SK-N-SH (cell line): ENCODE data around the gene CASS4. TPM values are rescaled to one million over a fixed set of nuclear protein-coding genes. Genes with fewer than 3 reads are reported as not detected.

Source experiments
- CTCF ChIA-PET: fragments of 300-600, 350-600 bp; formaldehyde crosslinking; extraction: SDS; loops from one replicate; lab custom pipeline; 2021; lab: Yijun Ruan, JAX
- POLR2A ChIA-PET: fragments of 350-600 bp; sonication (Branson Sonifier 250); formaldehyde crosslinking; extraction: SDS; loops from one replicate; lab custom pipeline; 2020; ENCODE audit warnings: antibody characterized with exemption, inconsistent platforms; lab: Yijun Ruan, JAX
- DNase-seq: peaks from one replicate; pipeline ENCODE4 v3.0.0; 2012
- H2AFZ ChIP-seq: fragments of 200-600 bp; sonication (generic); 2 replicates; pipeline ENCODE4 v1.8.1; 2016; ENCODE audit warnings: antibody characterized with exemption, mild to moderate bottlenecking, low read depth
- H3F3A ChIP-seq: fragments of 200-600 bp; sonication (generic); replicated peaks from 2 replicates; pipeline ENCODE3; 2016; ENCODE audit warnings: antibody characterized with exemption, mild to moderate bottlenecking; ENCODE audit not compliant: insufficient read depth
- H3K27ac ChIP-seq, 2 experiments: fragments of 200-500 bp in 1 of 2; fragments of 200-600 bp in 1 of 2; sonication (Bioruptor generic) in 1 of 2; sonication (generic), shearing (Covaris generic) in 1 of 2; 2 replicates each; pipeline versions ENCODE4 v1.5.1 to v1.6.1; 2014 to 2016; ENCODE audit warnings: low read depth in 2 of 2, inconsistent platforms in 1 of 2, low read length in 1 of 2, mild to moderate bottlenecking in 1 of 2, mixed read lengths in 1 of 2
- H3K27me3 ChIP-seq: fragments of 200-600 bp; sonication (generic), shearing (Covaris generic); 2 replicates; pipeline ENCODE4 v1.6.1; 2016; ENCODE audit warnings: mixed run types; ENCODE audit not compliant: insufficient read depth
- H3K36me3 ChIP-seq, 2 experiments: fragments of 200-500 bp in 1 of 2; fragments of 200-600 bp in 1 of 2; sonication (Bioruptor generic) in 1 of 2; sonication (generic) in 1 of 2; replicated peaks in 1 of 2; 2 replicates each; pipeline versions ENCODE3 to v1.5.1; 2014 to 2016; ENCODE audit warnings: low read length in 1 of 2, mild to moderate bottlenecking in 1 of 2; ENCODE audit not compliant: insufficient read depth in 2 of 2, control insufficient read depth in 1 of 2
- H3K4me1 ChIP-seq, 2 experiments: fragments of 200-500 bp in 1 of 2; fragments of 200-600 bp in 1 of 2; sonication (Bioruptor generic) in 1 of 2; sonication (generic), shearing (Covaris generic) in 1 of 2; 2 replicates each; pipeline versions ENCODE4 v1.5.1 to v1.6.1; 2014 to 2016; ENCODE audit warnings: low read depth in 1 of 2, low read length in 1 of 2, mixed run types in 1 of 2; ENCODE audit not compliant: insufficient read depth in 2 of 2, control insufficient read depth in 1 of 2
- H3K4me2 ChIP-seq: fragments of 200-600 bp; sonication (generic), shearing (Covaris generic); 2 replicates; pipeline ENCODE4 v1.6.1; 2017; ENCODE audit warnings: mixed run types
- H3K4me3 ChIP-seq, 2 experiments: fragments of 200-500 bp in 1 of 2; fragments of 200-600 bp in 1 of 2; sonication (Bioruptor generic) in 1 of 2; sonication (generic), shearing (Covaris generic) in 1 of 2; 2 replicates each; pipeline versions ENCODE4 v1.5.1 to v1.8.1; 2014 to 2016; ENCODE audit warnings: low read depth in 2 of 2, inconsistent platforms in 1 of 2, low read length in 1 of 2, mild to moderate bottlenecking in 1 of 2, mixed read lengths in 1 of 2, moderate library complexity in 1 of 2
- H3K79me2 ChIP-seq: fragments of 200-600 bp; sonication (generic); 2 replicates; pipeline ENCODE4 v1.8.1; 2017; ENCODE audit warnings: mild to moderate bottlenecking; ENCODE audit not compliant: insufficient read depth
- H3K9ac ChIP-seq: fragments of 200-600 bp; sonication (generic); 2 replicates; pipeline ENCODE4 v1.6.1; 2017; ENCODE audit warnings: mixed run types
- H3K9me2 ChIP-seq: fragments of 200-600 bp; sonication (generic); 2 replicates; pipeline ENCODE4 v1.6.1; 2017; ENCODE audit warnings: mixed run types
- H3K9me3 ChIP-seq: fragments of 200-600 bp; sonication (generic); 2 replicates; pipeline ENCODE4 v1.6.1; 2017; ENCODE audit warnings: mixed run types, mild to moderate bottlenecking, moderate library complexity
- H4K20me1 ChIP-seq: fragments of 200-600 bp; sonication (generic); 2 replicates; pipeline ENCODE4 v1.6.1; 2017; ENCODE audit warnings: mild to moderate bottlenecking, mixed run types; ENCODE audit not compliant: insufficient read depth
- CHD2 ChIP-seq: fragments of 150-350 bp; IDR thresholded peaks from 2 replicates; pipeline ENCODE4 v1.6.1; 2018; ENCODE audit warnings: low read length; ENCODE audit not compliant: partially characterized antibody
- CTCF ChIP-seq: fragments of 200-600 bp; sonication (generic); IDR thresholded peaks from 2 replicates; pipeline ENCODE4 v1.6.1; 2017; ENCODE audit warnings: antibody characterized with exemption, mild to moderate bottlenecking, moderate library complexity
- EZH2phosphoT487 ChIP-seq: fragments of 200-600 bp; sonication (generic); IDR thresholded peaks from 2 replicates; pipeline ENCODE4 v1.6.1; 2017; ENCODE audit warnings: low read depth, mixed run types, mild to moderate bottlenecking, antibody characterized with exemption, moderate library complexity, borderline replicate concordance
- FOSL2 ChIP-seq: IDR thresholded peaks from 2 replicates; pipeline ENCODE4 v1.4.0; 2012; ENCODE audit warnings: low read depth, mild to moderate bottlenecking, moderate library complexity, borderline replicate concordance
- FOXJ3 ChIP-seq: sonication (generic); formaldehyde crosslinking; IDR thresholded peaks from 2 replicates; pipeline ENCODE4 v1.5.1; 2020; ENCODE audit warnings: mild to moderate bottlenecking, missing genetic modification reagents
- JUND ChIP-seq: IDR thresholded peaks from 2 replicates; pipeline ENCODE4 v1.4.0; 2012
- MEF2A ChIP-seq: IDR thresholded peaks from 2 replicates; pipeline ENCODE4 v1.4.0; 2012; ENCODE audit warnings: low read depth, borderline replicate concordance
- NFIC ChIP-seq: IDR thresholded peaks from 2 replicates; pipeline ENCODE4 v1.4.0; 2012; ENCODE audit warnings: borderline replicate concordance
- PBX3 ChIP-seq: IDR thresholded peaks from 2 replicates; pipeline ENCODE4; 2012
- RCOR1 ChIP-seq: fragments of 150-350 bp; IDR thresholded peaks from 2 replicates; pipeline ENCODE4 v1.6.1; 2017; ENCODE audit warnings: antibody characterized with exemption, low read length
- RFX5 ChIP-seq: IDR thresholded peaks from 2 replicates; pipeline ENCODE4 v1.6.1; 2012; ENCODE audit warnings: mild to moderate bottlenecking, improper control_type of control experiment, low read length
- TAF1 ChIP-seq: IDR thresholded peaks from 2 replicates; pipeline ENCODE4 v1.6.1; 2012; ENCODE audit warnings: low read depth, mild to moderate bottlenecking, low read length, moderate library complexity, borderline replicate concordance
- TCF12 ChIP-seq: IDR thresholded peaks from 2 replicates; pipeline ENCODE4 v1.4.0; 2012
- USF2 ChIP-seq: fragments of 150-350 bp; IDR thresholded peaks from 2 replicates; pipeline ENCODE4 v1.6.1; 2017; ENCODE audit warnings: antibody characterized with exemption, low read length, low read depth, borderline replicate concordance
- YY1 ChIP-seq: IDR thresholded peaks from 2 replicates; pipeline ENCODE4 v1.4.0; 2012; ENCODE audit warnings: low read depth, mild to moderate bottlenecking
- WGBS: methylation state at CpG from one replicate; pipeline ENCODE4 v1.1.6; 2017; ENCODE audit warnings: low lambda C conversion rate; 5-methylcytosine and 5-hydroxymethylcytosine counted together
- polyA plus RNA-seq, 3 experiments: library from polyadenylated mRNA; depleted of rRNA; stranded (reverse); fragments of >200 nt; gene quantifications; 2 replicates each; pipeline ENCODE4 v1.2.3, GENCODE V29; 2012

Gene CASS4
- polyA plus RNA-seq, 1 of the 3 experiments (the other 2 are of a cell fraction), result not detected

GRCh38 chr20:56426026-56426425, 14.0 kb downstream of the CASS4 start:
- Histone ChIP-seq H3K9me2 (no peaks in the 10 kb centered on the region), H3K4me1 (peaks cover 0 to 10% of the 10 kb centered on the region in 2 experiments; a peak in 1 of 4 replicates), H3K27me3 (no peaks in the 10 kb centered on the region), H3K9me3 (no peaks in the 10 kb centered on the region), H3K79me2 (no peaks in the 10 kb centered on the region), H3K4me3 (no peak overlapping the region), H3K9ac (no peak overlapping the region), H2AFZ (no peak overlapping the region), H3F3A (peaks cover 3% of the 10 kb centered on the region), H3K27ac (no peak overlapping the region), H4K20me1 (no peaks in the 10 kb centered on the region), H3K4me2 (no peak overlapping the region), H3K36me3 (no peaks in the 10 kb centered on the region)
- WGBS, result 87% methylated on average over 9 of the region's 9 CpGs
- DNase-seq, result no peak
- TF ChIP-seq YY1 (no peak), NFIC (no peak), FOXJ3 (CRISPR knock-in tag) (no peak), USF2 (no peak), RFX5 (no peak), TAF1 (no peak), JUND (no peak)
- ChIA-PET POLR2A (no interaction called here), CTCF (interaction anchor here (1.0 kb wide), 1 partner anchor 9 kb away, joined by 4 read pairs; no protein-coding TSS in a partner anchor)

- CTCF ChIA-PET, result no interaction called here
- H3K27ac ChIP-seq, result no peak overlapping the region
These were observed 14.9 kb downstream of the CASS4 start for GRCh38 chr20:56426926-56427325.

More at GRCh38 chr20:56426926-56427325, 14.9 kb downstream of the CASS4 start:
- Histone ChIP-seq H3K9ac (no peak overlapping the region), H3K79me2 (no peaks in the 10 kb centered on the region), H3K36me3 (no peaks in the 10 kb centered on the region), H3K4me1 (peaks cover 0 to 7% of the 10 kb centered on the region in 2 experiments; a peak in 1 of 4 replicates), H3K9me3 (no peaks in the 10 kb centered on the region), H3K27me3 (no peaks in the 10 kb centered on the region), H3K4me3 (no peak overlapping the region), H3K9me2 (no peaks in the 10 kb centered on the region), H2AFZ (no peak overlapping the region), H3K4me2 (no peak overlapping the region), H3F3A (peaks cover 3% of the 10 kb centered on the region), H4K20me1 (no peaks in the 10 kb centered on the region)
- DNase-seq, result no peak
- POLR2A ChIA-PET, result no interaction called here
- TF ChIP-seq FOSL2, result no peak
- no peak for TF ChIP-seq PBX3
- no peak for TF ChIP-seq CHD2
- no peak for TF ChIP-seq EZH2phosphoT487
- TF ChIP-seq RCOR1, result no peak
- no peak for TF ChIP-seq CTCF
- no peak for TF ChIP-seq TCF12
- no peak for TF ChIP-seq MEF2A
